Activated naive CD8-positive, alpha-beta T cell treated with anti-CD3 and anti-CD28 coated beads for 36 hours (primary cell): ENCODE data around the gene RTP5. TPM values are rescaled to one million over a fixed set of nuclear protein-coding genes. Genes with fewer than 3 reads are reported as not detected.

Source experiments
- DNase-seq: peaks from one replicate; pipeline ENCODE4 v3.0.0; 2021
- H3K27ac Mint-ChIP-seq: one replicate; pipeline ENCODE4 v1.8.0; 2022; ENCODE audit warnings: mild to moderate bottlenecking, moderate library complexity, mixed read lengths
- H3K27me3 Mint-ChIP-seq: one replicate; pipeline ENCODE4 v1.8.0; 2022; ENCODE audit warnings: mild to moderate bottlenecking, mixed read lengths
- H3K36me3 Mint-ChIP-seq: one replicate; pipeline ENCODE4 v1.8.0; 2021; ENCODE audit warnings: mild to moderate bottlenecking, mixed read lengths
- H3K4me1 Mint-ChIP-seq: one replicate; pipeline ENCODE4 v1.8.0; 2021; ENCODE audit warnings: mixed read lengths
- H3K4me3 Mint-ChIP-seq: one replicate; pipeline ENCODE4 v1.8.0; 2022; ENCODE audit warnings: mild to moderate bottlenecking, moderate library complexity, mixed read lengths
- H3K9me3 Mint-ChIP-seq: one replicate; pipeline ENCODE4 v1.8.0; 2022; ENCODE audit warnings: mixed read lengths
- total RNA-seq, 2 experiments: library from RNA; stranded (reverse); gene quantifications; one replicate each; pipeline ENCODE4 v1.2.3, GENCODE V29; 2021

RTP5 gene
- total RNA-seq, 2 experiments from 2014 or later: 0.20 TPM; not detected in 1

- Mint-ChIP-seq H3K4me3 (no peak overlapping the region), H3K4me1 (peaks cover 28% of the 10 kb centered on the region), H3K27ac (no peak overlapping the region), H3K36me3 (peaks cover 15% of the 10 kb centered on the region), H3K27me3 (no peaks in the 10 kb centered on the region), H3K9me3 (no peaks in the 10 kb centered on the region)
- DNase-seq: no peak
Observed at GRCh38 chr2:241879326-241879725, 9.8 kb downstream of the RTP5 start.

- Mint-ChIP-seq H3K9me3 (no peaks in the 10 kb centered on the region), H3K36me3 (peaks cover 22% of the 10 kb centered on the region), H3K27me3 (no peaks in the 10 kb centered on the region), H3K4me1 (peaks cover 26% of the 10 kb centered on the region), H3K4me3 (peak overlapping the region; percentile 97), H3K27ac (peak overlapping the region; percentile 99)
- DNase-seq: no peak
Observed at GRCh38 chr2:241880311-241881073, 11.0 kb downstream of the RTP5 start.

GRCh38 chr2:241882091-241882625, 12.6 kb downstream of the RTP5 start:
- Mint-ChIP-seq H3K36me3 (peaks cover 26% of the 10 kb centered on the region), H3K4me3 (peak overlapping the region; percentile 97), H3K9me3 (no peaks in the 10 kb centered on the region), H3K27me3 (no peaks in the 10 kb centered on the region), H3K4me1 (peaks cover 35% of the 10 kb centered on the region), H3K27ac (peak overlapping the region; percentile 99)
- DNase-seq: peak; percentile 89

GRCh38 chr2:241884951-241885290, 15.4 kb downstream of the RTP5 start:
- H3K27me3 Mint-ChIP-seq: no peaks in the 10 kb centered on the region
- H3K4me1 Mint-ChIP-seq: peaks cover 36% of the 10 kb centered on the region
- peaks cover 47% of the 10 kb centered on the region for H3K36me3 Mint-ChIP-seq
- DNase-seq: no peak
- no peak overlapping the region for H3K4me3 Mint-ChIP-seq
- H3K9me3 Mint-ChIP-seq: no peaks in the 10 kb centered on the region
- no peak overlapping the region for H3K27ac Mint-ChIP-seq

- DNase-seq: no peak
- Mint-ChIP-seq H3K9me3 (no peaks in the 10 kb centered on the region), H3K27me3 (no peaks in the 10 kb centered on the region), H3K4me3 (no peak overlapping the region), H3K27ac (no peak overlapping the region), H3K36me3 (peaks cover 50% of the 10 kb centered on the region), H3K4me1 (peaks cover 34% of the 10 kb centered on the region)
Observed at GRCh38 chr2:241885291-241885945, 15.9 kb downstream of the RTP5 start.

GRCh38 chr2:241885946-241886643, 16.6 kb downstream of the RTP5 start:
- no peak overlapping the region for H3K4me3 Mint-ChIP-seq
- peaks cover 30% of the 10 kb centered on the region for H3K4me1 Mint-ChIP-seq
- peaks cover 50% of the 10 kb centered on the region for H3K36me3 Mint-ChIP-seq
- no peaks in the 10 kb centered on the region for H3K9me3 Mint-ChIP-seq
- no peak overlapping the region for H3K27ac Mint-ChIP-seq
- no peaks in the 10 kb centered on the region for H3K27me3 Mint-ChIP-seq
- no peak for DNase-seq

- Mint-ChIP-seq H3K4me3 (no peak overlapping the region), H3K36me3 (peaks cover 50% of the 10 kb centered on the region), H3K4me1 (peaks cover 30% of the 10 kb centered on the region), H3K27me3 (no peaks in the 10 kb centered on the region), H3K9me3 (no peaks in the 10 kb centered on the region), H3K27ac (no peak overlapping the region)
- DNase-seq: no peak
Observed at GRCh38 chr2:241886840-241887447, 17.4 kb downstream of the RTP5 start.

- H3K4me1 Mint-ChIP-seq: peaks cover 23% of the 10 kb centered on the region
- DNase-seq: no peak
- H3K9me3 Mint-ChIP-seq: no peaks in the 10 kb centered on the region
- H3K36me3 Mint-ChIP-seq: peaks cover 49% of the 10 kb centered on the region
- H3K27me3 Mint-ChIP-seq: no peaks in the 10 kb centered on the region
- H3K27ac Mint-ChIP-seq: peak overlapping the region; percentile 79
- no peak overlapping the region for H3K4me3 Mint-ChIP-seq
Observed at GRCh38 chr2:241887806-241888522, 18.4 kb downstream of the RTP5 start.

GRCh38 chr2:241888641-241889040, 19.1 kb downstream of the RTP5 start:
- H3K4me3 Mint-ChIP-seq: no peak overlapping the region
- H3K36me3 Mint-ChIP-seq: peaks cover 42% of the 10 kb centered on the region
- no peaks in the 10 kb centered on the region for H3K9me3 Mint-ChIP-seq
- no peaks in the 10 kb centered on the region for H3K27me3 Mint-ChIP-seq
- H3K27ac Mint-ChIP-seq: no peak overlapping the region
- H3K4me1 Mint-ChIP-seq: peaks cover 19% of the 10 kb centered on the region
- no peak for DNase-seq

- no peak for DNase-seq
Observed at GRCh38 chr2:241890524-241891235, 21.2 kb downstream of the RTP5 start.

GRCh38 chr2:241891315-241891987, 21.9 kb downstream of the RTP5 start:
- peaks cover 32% of the 10 kb centered on the region for H3K36me3 Mint-ChIP-seq
- H3K9me3 Mint-ChIP-seq: peaks cover 2% of the 10 kb centered on the region
- no peak overlapping the region for H3K27ac Mint-ChIP-seq
- no peak for DNase-seq
- peaks cover 4% of the 10 kb centered on the region for H3K27me3 Mint-ChIP-seq
- H3K4me3 Mint-ChIP-seq: no peak overlapping the region
- H3K4me1 Mint-ChIP-seq: peaks cover 8% of the 10 kb centered on the region

More at GRCh38 chr2:241890524-241891235, 21.2 kb downstream of the RTP5 start:
- peaks cover 12% of the 10 kb centered on the region for H3K4me1 Mint-ChIP-seq
- H3K27me3 Mint-ChIP-seq: no peaks in the 10 kb centered on the region
- no peak overlapping the region for H3K4me3 Mint-ChIP-seq
- H3K27ac Mint-ChIP-seq: no peak overlapping the region
- no peaks in the 10 kb centered on the region for H3K9me3 Mint-ChIP-seq
- peaks cover 30% of the 10 kb centered on the region for H3K36me3 Mint-ChIP-seq

GRCh38 chr2:241891988-241892298, 22.4 kb downstream of the RTP5 start:
- H3K4me1 Mint-ChIP-seq: peaks cover 7% of the 10 kb centered on the region
- H3K27me3 Mint-ChIP-seq: peaks cover 4% of the 10 kb centered on the region
- H3K4me3 Mint-ChIP-seq: no peak overlapping the region
- no peak for DNase-seq
- peaks cover 34% of the 10 kb centered on the region for H3K36me3 Mint-ChIP-seq
- no peak overlapping the region for H3K27ac Mint-ChIP-seq
- H3K9me3 Mint-ChIP-seq: peaks cover 4% of the 10 kb centered on the region

GRCh38 chr2:241892299-241893137, 23.0 kb downstream of the RTP5 start:
- no peak for DNase-seq
- H3K9me3 Mint-ChIP-seq: peaks cover 4% of the 10 kb centered on the region
- H3K36me3 Mint-ChIP-seq: peaks cover 34% of the 10 kb centered on the region
- no peak overlapping the region for H3K27ac Mint-ChIP-seq
- no peak overlapping the region for H3K4me3 Mint-ChIP-seq
- peaks cover 6% of the 10 kb centered on the region for H3K4me1 Mint-ChIP-seq
- peaks cover 4% of the 10 kb centered on the region for H3K27me3 Mint-ChIP-seq
